GM06990 (cell line): ENCODE measurements around the gene ZNF420.
"Not testable (repeated sequence)": the region's sequence is repeated elsewhere in the genome, so short reads cannot be mapped to it uniquely, and the experiment has no call there.

ENCODE experiments used
- DNase-seq: peaks from one replicate; pipeline ENCODE4 v3.0.0-alpha.2; 2011; ENCODE audit not compliant: insufficient read length; ENCODE audit errors: extremely low read depth
- H3K27me3 ChIP-seq: replicated peaks from 2 replicates; pipeline ENCODE4 v1.6.0; 2011; ENCODE audit warnings: low read length; ENCODE audit not compliant: control insufficient read depth, insufficient read depth
- H3K36me3 ChIP-seq: 2 replicates; pipeline ENCODE4 v1.5.1; 2011; ENCODE audit warnings: low read length; ENCODE audit not compliant: control insufficient read depth, insufficient read depth
- H3K4me3 ChIP-seq: replicated peaks from 2 replicates; pipeline ENCODE4 v1.5.1; 2011; ENCODE audit warnings: low read depth, mild to moderate bottlenecking, control low read depth, low read length
- CTCF ChIP-seq: IDR thresholded peaks from 2 replicates; pipeline ENCODE4 v1.5.1; 2011; ENCODE audit warnings: low read length, control low read depth, mild to moderate bottlenecking, inconsistent platforms; ENCODE audit not compliant: insufficient read depth, poor library complexity, severe bottlenecking

ZNF420 gene

GRCh38 chr19:37114001-37114400, 35.8 kb downstream of the ZNF420 start:
- DNase-seq: no peak
- H3K4me3 ChIP-seq: no peak overlapping the region
- no peaks in the 10 kb centered on the region; the same call in 1 of the 2 replicates for H3K36me3 ChIP-seq
- no peak for TF ChIP-seq CTCF
- H3K27me3 ChIP-seq: no peaks in the 10 kb centered on the region

GRCh38 chr19:37122093-37122492, 43.9 kb downstream of the ZNF420 start:
- H3K4me3 ChIP-seq, DNase-seq, H3K36me3 ChIP-seq, H3K27me3 ChIP-seq: not testable (repeated sequence)

DNA sequence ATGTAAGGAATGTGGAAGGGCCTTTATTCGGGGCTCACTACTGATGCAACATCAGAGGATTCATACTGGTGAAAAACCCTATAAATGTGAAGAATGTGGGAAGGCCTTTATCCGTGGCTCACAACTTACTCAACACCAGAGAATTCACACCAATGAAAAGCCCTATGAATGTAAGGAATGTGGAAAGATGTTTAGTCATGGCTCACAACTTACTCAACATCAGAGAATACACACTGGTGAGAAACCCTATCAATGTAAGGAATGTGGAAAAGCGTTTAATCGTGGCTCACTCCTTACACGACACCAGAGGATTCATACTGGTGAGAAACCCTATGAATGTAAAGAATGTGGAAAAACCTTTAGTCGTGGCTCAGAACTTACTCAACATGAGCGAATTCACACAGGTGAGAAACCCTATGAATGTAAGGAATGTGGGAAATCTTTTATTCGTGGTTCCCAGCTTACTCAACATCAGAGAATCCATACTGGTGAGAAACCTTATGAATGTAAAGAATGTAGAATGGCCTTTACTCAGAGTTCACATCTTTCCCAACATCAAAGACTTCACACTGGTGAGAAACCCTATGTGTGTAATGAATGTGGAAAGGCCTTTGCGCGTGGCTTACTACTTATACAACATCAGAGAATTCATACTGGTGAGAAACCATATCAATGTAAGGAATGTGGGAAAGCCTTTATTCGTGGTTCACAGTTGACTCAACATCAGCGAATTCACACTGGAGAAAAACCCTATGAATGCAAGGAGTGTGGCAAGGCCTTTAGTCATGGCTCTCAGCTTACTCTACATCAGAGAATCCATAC, 50.0 kb downstream of the ZNF420 start:
- H3K4me3 ChIP-seq: no peak overlapping the region
- no peak for DNase-seq
- H3K27me3 ChIP-seq: no peaks in the 10 kb centered on the region
- peaks cover 2% of the 10 kb centered on the region for H3K36me3 ChIP-seq
- no peak for TF ChIP-seq CTCF

GRCh38 chr19:37128821-37129177, 50.6 kb downstream of the ZNF420 start:
- no peak for TF ChIP-seq CTCF
- peaks cover 2% of the 10 kb centered on the region for H3K36me3 ChIP-seq
- no peak for DNase-seq
- no peak overlapping the region for H3K4me3 ChIP-seq
- no peaks in the 10 kb centered on the region for H3K27me3 ChIP-seq

GRCh38 chr19:37136111-37136510, 57.9 kb downstream of the ZNF420 start:
- no peak for DNase-seq
- Histone ChIP-seq H3K36me3 (no peaks in the 10 kb centered on the region), H3K27me3 (no peaks in the 10 kb centered on the region), H3K4me3 (no peak overlapping the region)
- TF ChIP-seq CTCF: no peak

DNA sequence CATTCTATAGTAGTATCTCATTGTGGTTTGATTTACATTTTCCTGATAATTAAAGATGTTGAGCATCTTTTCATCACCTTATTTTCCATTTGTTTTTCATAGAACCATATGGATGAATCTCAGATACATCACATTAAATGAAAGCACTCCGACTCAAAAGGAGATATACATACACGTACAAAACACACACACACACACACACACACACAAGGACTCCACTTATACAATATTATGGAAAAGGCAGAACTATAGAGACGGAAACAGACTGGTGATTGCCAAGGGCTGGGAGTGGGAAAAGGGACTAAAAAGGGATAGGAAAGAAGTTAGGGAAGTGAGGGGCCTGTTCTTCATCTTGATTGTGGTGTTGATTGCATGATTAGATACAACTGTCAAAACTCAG, 70.0 kb downstream of the ZNF420 start:
- no peak for TF ChIP-seq CTCF
- Histone ChIP-seq H3K27me3 (no peaks in the 10 kb centered on the region), H3K36me3 (no peaks in the 10 kb centered on the region), H3K4me3 (no peak overlapping the region)
- no peak for DNase-seq
